IPS-NIHi7 (cell line): Measurements from ENCODE around the gene TAF11.
"Not testable (repeated sequence)": the region's sequence is repeated elsewhere in the genome, so short reads cannot be mapped to it uniquely, and the experiment has no call there.

Source experiments
- DNase-seq: peaks from one replicate; pipeline ENCODE4 v3.0.0; 2012; ENCODE audit warnings: mixed read lengths; ENCODE audit errors: extremely low spot score

Gene TAF11

GRCh38 chr6:34887753-34888513 lies at the start of gene TAF11:
Gene TAF11 (minus strand): TSS chr6:34888042. CDS start chr6:34887957, 85 bp downstream.
- DNase-seq: peak; percentile 92

GRCh38 chr6:34934516-34934915 lies 46.7 kb upstream of the TAF11 start:
- DNase-seq: no peak

GRCh38 chr6:34932202-34932601 lies 44.4 kb upstream of the TAF11 start:
- DNase-seq: not testable (repeated sequence)

GRCh38 chr6:34930221-34930620 lies 42.4 kb upstream of the TAF11 start:
- DNase-seq: no peak

- no peak for DNase-seq
Observed at GRCh38 chr6:34929241-34929978, 41.6 kb upstream of the TAF11 start.

GRCh38 chr6:34928695-34929094 lies 40.9 kb upstream of the TAF11 start:
- no peak for DNase-seq

GRCh38 chr6:34928220-34928619 lies 40.4 kb upstream of the TAF11 start:
- DNase-seq: no peak

- DNase-seq: no peak
Observed at GRCh38 chr6:34926655-34927054, 38.8 kb upstream of the TAF11 start.

GRCh38 chr6:34924831-34925625 lies 37.2 kb upstream of the TAF11 start:
- no peak for DNase-seq

GRCh38 chr6:34922177-34922663 lies 34.4 kb upstream of the TAF11 start:
- DNase-seq: no peak

GRCh38 chr6:34920097-34920496 lies 32.3 kb upstream of the TAF11 start:
- DNase-seq: no peak

GRCh38 chr6:34919651-34920050 lies 31.8 kb upstream of the TAF11 start:
- DNase-seq: no peak

- DNase-seq: no peak
Observed at GRCh38 chr6:34917626-34918285, 29.9 kb upstream of the TAF11 start.

GRCh38 chr6:34916348-34916967 lies 28.6 kb upstream of the TAF11 start:
- no peak for DNase-seq

GRCh38 chr6:34914358-34914757 lies 26.5 kb upstream of the TAF11 start:
- DNase-seq: no peak

GRCh38 chr6:34912715-34913464 lies 25.0 kb upstream of the TAF11 start:
- no peak for DNase-seq

- no peak for DNase-seq
Observed at GRCh38 chr6:34911822-34912221, 24.0 kb upstream of the TAF11 start.

GRCh38 chr6:34909320-34909883 lies 21.6 kb upstream of the TAF11 start:
- DNase-seq: no peak

GRCh38 chr6:34908194-34908593 lies 20.4 kb upstream of the TAF11 start:
- DNase-seq: peak; percentile 31

GRCh38 chr6:34906826-34907225 lies 19.0 kb upstream of the TAF11 start:
- no peak for DNase-seq
